Measurements from ENCODE around the gene GABRG2. TPM values are rescaled to one million over a fixed set of nuclear protein-coding genes. Genes with fewer than 3 reads are reported as not detected.

The GABRG2 gene
- polyA plus RNA-seq, 1 donor from 2014 or later = not detected

- no peaks in the 10 kb centered on the region for H3K4me1 Mint-ChIP-seq
- no peaks in the 10 kb centered on the region for H3K27me3 Mint-ChIP-seq
- no peak overlapping the region for H3K4me3 Mint-ChIP-seq
- H3K27ac Mint-ChIP-seq = no peak overlapping the region
- no peaks in the 10 kb centered on the region for H3K36me3 Mint-ChIP-seq
- H3K9me3 Mint-ChIP-seq = peaks cover 0 to 4% (median 2%) of the 10 kb centered on the region in 3 donors
Observed at GRCh38 chr5:162132348-162132747, 64.8 kb downstream of the GABRG2 start.

GRCh38 chr5:162139190-162139589 is 71.6 kb downstream of the GABRG2 start:
- no peak overlapping the region for H3K4me3 Mint-ChIP-seq
- H3K27ac Mint-ChIP-seq = no peak overlapping the region
- H3K9me3 Mint-ChIP-seq = peaks cover 0 to 6% (median 5%) of the 10 kb centered on the region in 3 donors
- no peaks in the 10 kb centered on the region for H3K27me3 Mint-ChIP-seq
- no peaks in the 10 kb centered on the region for H3K4me1 Mint-ChIP-seq
- H3K36me3 Mint-ChIP-seq = no peaks in the 10 kb centered on the region

- Mint-ChIP-seq H3K9me3 (peaks cover 0 to 8% (median 4%) of the 10 kb centered on the region in 3 donors), H3K27ac (no peak overlapping the region), H3K4me1 (no peaks in the 10 kb centered on the region), H3K36me3 (no peaks in the 10 kb centered on the region), H3K27me3 (no peaks in the 10 kb centered on the region), H3K4me3 (no peak overlapping the region)
Observed at GRCh38 chr5:162154242-162154641, 86.7 kb downstream of the GABRG2 start.

GRCh38 chr5:162160401-162160800 is 92.8 kb downstream of the GABRG2 start:
- H3K27ac Mint-ChIP-seq = no peak overlapping the region
- peaks cover 0 to 5% (median 0%) of the 10 kb centered on the region in 3 donors for H3K9me3 Mint-ChIP-seq
- H3K4me1 Mint-ChIP-seq = no peaks in the 10 kb centered on the region
- H3K4me3 Mint-ChIP-seq = no peak overlapping the region
- H3K36me3 Mint-ChIP-seq = no peaks in the 10 kb centered on the region
- no peaks in the 10 kb centered on the region for H3K27me3 Mint-ChIP-seq

GRCh38 chr5:162163663-162164062 is 96.1 kb downstream of the GABRG2 start:
- no peaks in the 10 kb centered on the region for H3K27me3 Mint-ChIP-seq
- no peak overlapping the region for H3K27ac Mint-ChIP-seq
- H3K4me1 Mint-ChIP-seq = no peaks in the 10 kb centered on the region
- no peak overlapping the region for H3K4me3 Mint-ChIP-seq
- peaks cover 4 to 17% (median 6%) of the 10 kb centered on the region in 3 donors for H3K9me3 Mint-ChIP-seq
- H3K36me3 Mint-ChIP-seq = no peaks in the 10 kb centered on the region

GRCh38 chr5:162174358-162174974 is 106.9 kb downstream of the GABRG2 start:
- H3K9me3 Mint-ChIP-seq = peaks cover 1 to 9% (median 4%) of the 10 kb centered on the region in 3 donors
- no peak overlapping the region for H3K4me3 Mint-ChIP-seq
- H3K36me3 Mint-ChIP-seq = no peaks in the 10 kb centered on the region
- H3K4me1 Mint-ChIP-seq = peaks cover 0 to 2% (median 0%) of the 10 kb centered on the region in 3 donors
- H3K27me3 Mint-ChIP-seq = no peaks in the 10 kb centered on the region
- H3K27ac Mint-ChIP-seq = no peak overlapping the region

GRCh38 chr5:162187371-162187770 is 119.8 kb downstream of the GABRG2 start:
- no peaks in the 10 kb centered on the region for H3K4me1 Mint-ChIP-seq
- H3K27ac Mint-ChIP-seq = no peak overlapping the region
- H3K36me3 Mint-ChIP-seq = no peaks in the 10 kb centered on the region
- no peaks in the 10 kb centered on the region for H3K27me3 Mint-ChIP-seq
- no peak overlapping the region for H3K4me3 Mint-ChIP-seq
- peaks cover 1 to 12% (median 6%) of the 10 kb centered on the region in 3 donors for H3K9me3 Mint-ChIP-seq

GRCh38 chr5:162189719-162190118 is 122.1 kb downstream of the GABRG2 start:
- peaks cover 0 to 12% (median 1%) of the 10 kb centered on the region in 3 donors for H3K9me3 Mint-ChIP-seq
- H3K4me3 Mint-ChIP-seq = no peak overlapping the region
- no peak overlapping the region for H3K27ac Mint-ChIP-seq
- H3K4me1 Mint-ChIP-seq = no peaks in the 10 kb centered on the region
- H3K36me3 Mint-ChIP-seq = no peaks in the 10 kb centered on the region
- no peaks in the 10 kb centered on the region for H3K27me3 Mint-ChIP-seq

GRCh38 chr5:162193012-162193411 is 125.4 kb downstream of the GABRG2 start:
- no peak overlapping the region for H3K4me3 Mint-ChIP-seq
- peaks cover 0 to 2% (median 0%) of the 10 kb centered on the region in 3 donors for H3K9me3 Mint-ChIP-seq
- no peak overlapping the region for H3K27ac Mint-ChIP-seq
- H3K4me1 Mint-ChIP-seq = no peaks in the 10 kb centered on the region
- no peaks in the 10 kb centered on the region for H3K36me3 Mint-ChIP-seq
- H3K27me3 Mint-ChIP-seq = no peaks in the 10 kb centered on the region

GRCh38 chr5:162196351-162196750 is 128.8 kb downstream of the GABRG2 start:
- Mint-ChIP-seq H3K27ac (no peak overlapping the region), H3K27me3 (no peaks in the 10 kb centered on the region), H3K9me3 (no peaks in the 10 kb centered on the region), H3K36me3 (no peaks in the 10 kb centered on the region), H3K4me3 (no peak overlapping the region), H3K4me1 (no peaks in the 10 kb centered on the region)

- Mint-ChIP-seq H3K36me3 (no peaks in the 10 kb centered on the region), H3K4me1 (no peaks in the 10 kb centered on the region), H3K27ac (no peak overlapping the region), H3K9me3 (no peaks in the 10 kb centered on the region), H3K4me3 (no peak overlapping the region), H3K27me3 (no peaks in the 10 kb centered on the region)
Observed at GRCh38 chr5:162202285-162202880, 134.8 kb downstream of the GABRG2 start.

Other genes with a start within 250 kb of the GABRG2 start
- gene GABRA1, start 219.7 kb upstream of the GABRG2 start, polyA plus RNA-seq = not detected